ENCODE results near the gene B4GALT4.

Gene B4GALT4

GRCh38 chr3:119205685-119206084 lies 35.0 kb downstream of the B4GALT4 start:
- in situ Hi-C loops (cut with MboI; ENCODE audit: low sequenced_read_pairs) = no loop called here
- Histone ChIP-seq H3K27me3 (ENCODE audit: low read depth) (no peaks in the 10 kb centered on the region), H3K36me3 (replicated peaks) (no peaks in the 10 kb centered on the region; the same call in 1 of the 2 replicates), H3K4me1 (no peaks in the 10 kb centered on the region; the same call in 1 of the 2 replicates), H3K4me3 (no peak overlapping the region), H3K9me3 (no peaks in the 10 kb centered on the region)
- no peak for DNase-seq (ENCODE audit: low spot score in 2 of 2)

- Histone ChIP-seq H3K36me3 (replicated peaks) (no peaks in the 10 kb centered on the region), H3K4me3 (no peak overlapping the region), H3K9me3 (no peaks in the 10 kb centered on the region), H3K27me3 (ENCODE audit: low read depth) (no peaks in the 10 kb centered on the region), H3K4me1 (no peaks in the 10 kb centered on the region; the same call in 1 of the 2 replicates)
- no peak for DNase-seq (ENCODE audit: low spot score in 2 of 2)
- in situ Hi-C loops (cut with MboI; ENCODE audit: low sequenced_read_pairs) = no loop called here
These were observed 35.5 kb downstream of the B4GALT4 start for GRCh38 chr3:119205209-119205608.

- Histone ChIP-seq H3K4me1 (no peaks in the 10 kb centered on the region; the same call in 1 of the 2 replicates), H3K9me3 (no peaks in the 10 kb centered on the region), H3K4me3 (no peak overlapping the region), H3K27me3 (ENCODE audit: low read depth) (no peaks in the 10 kb centered on the region), H3K36me3 (replicated peaks) (no peaks in the 10 kb centered on the region)
- in situ Hi-C loops (cut with MboI; ENCODE audit: low sequenced_read_pairs) = no loop called here
- no peak for DNase-seq (ENCODE audit: low spot score in 2 of 2)
These were observed 44.8 kb downstream of the B4GALT4 start for GRCh38 chr3:119195911-119196310.

GRCh38 chr3:119195151-119195476 lies 45.6 kb downstream of the B4GALT4 start:
- no peak for DNase-seq (ENCODE audit: low spot score in 2 of 2)
- in situ Hi-C loops (cut with MboI; ENCODE audit: low sequenced_read_pairs) = no loop called here
- Histone ChIP-seq H3K9me3 (no peaks in the 10 kb centered on the region), H3K4me1 (no peaks in the 10 kb centered on the region), H3K4me3 (no peak overlapping the region), H3K27me3 (ENCODE audit: low read depth) (no peaks in the 10 kb centered on the region), H3K36me3 (replicated peaks) (no peaks in the 10 kb centered on the region)

- Histone ChIP-seq H3K27me3 (ENCODE audit: low read depth) (no peaks in the 10 kb centered on the region), H3K4me1 (no peaks in the 10 kb centered on the region), H3K9me3 (no peaks in the 10 kb centered on the region), H3K4me3 (no peak overlapping the region), H3K36me3 (replicated peaks) (no peaks in the 10 kb centered on the region)
- no peak for DNase-seq (ENCODE audit: low spot score in 2 of 2)
- in situ Hi-C loops (cut with MboI; ENCODE audit: low sequenced_read_pairs) = no loop called here
These were observed 46.2 kb downstream of the B4GALT4 start for GRCh38 chr3:119194237-119195150.

GRCh38 chr3:119191800-119192199 lies 48.9 kb downstream of the B4GALT4 start:
- Histone ChIP-seq H3K9me3 (no peaks in the 10 kb centered on the region), H3K27me3 (ENCODE audit: low read depth) (no peaks in the 10 kb centered on the region), H3K4me3 (no peak overlapping the region), H3K4me1 (no peaks in the 10 kb centered on the region), H3K36me3 (replicated peaks) (no peaks in the 10 kb centered on the region)
- in situ Hi-C loops (cut with MboI; ENCODE audit: low sequenced_read_pairs) = no loop called here
- no peak for DNase-seq (ENCODE audit: low spot score in 2 of 2)

- Histone ChIP-seq H3K9me3 (no peaks in the 10 kb centered on the region), H3K4me1 (no peaks in the 10 kb centered on the region), H3K27me3 (ENCODE audit: low read depth) (no peaks in the 10 kb centered on the region), H3K4me3 (no peak overlapping the region), H3K36me3 (replicated peaks) (no peaks in the 10 kb centered on the region)
- DNase-seq (ENCODE audit: low spot score in 2 of 2) = no peak
- in situ Hi-C loops (cut with MboI; ENCODE audit: low sequenced_read_pairs) = no loop called here
These were observed 53.4 kb downstream of the B4GALT4 start for GRCh38 chr3:119187266-119187665.

- DNase-seq (ENCODE audit: low spot score in 2 of 2) = no peak
These were observed 55.7 kb downstream of the B4GALT4 start for GRCh38 chr3:119184796-119185570.

GRCh38 chr3:119184111-119184510 lies 56.6 kb downstream of the B4GALT4 start:
- Histone ChIP-seq H3K36me3 (replicated peaks) (no peaks in the 10 kb centered on the region), H3K27me3 (ENCODE audit: low read depth) (no peaks in the 10 kb centered on the region), H3K4me1 (no peaks in the 10 kb centered on the region), H3K4me3 (no peak overlapping the region), H3K9me3 (no peaks in the 10 kb centered on the region)
- in situ Hi-C loops (cut with MboI; ENCODE audit: low sequenced_read_pairs) = no loop called here
- DNase-seq (ENCODE audit: low spot score in 2 of 2) = no peak

More at GRCh38 chr3:119184796-119185570, 55.7 kb downstream of the B4GALT4 start:
- Histone ChIP-seq H3K4me1 (no peaks in the 10 kb centered on the region), H3K4me3 (no peak overlapping the region), H3K27me3 (ENCODE audit: low read depth) (no peaks in the 10 kb centered on the region), H3K9me3 (no peaks in the 10 kb centered on the region), H3K36me3 (replicated peaks) (no peaks in the 10 kb centered on the region)
- in situ Hi-C loops (cut with MboI; ENCODE audit: low sequenced_read_pairs) = no loop called here

- H3K4me3 ChIP-seq = no peak overlapping the region
- DNase-seq (ENCODE audit: low spot score in 2 of 2) = no peak
- no peaks in the 10 kb centered on the region for H3K9me3 ChIP-seq
- in situ Hi-C loops (cut with MboI; ENCODE audit: low sequenced_read_pairs) = no loop called here
- no peaks in the 10 kb centered on the region for H3K4me1 ChIP-seq
- no peaks in the 10 kb centered on the region for H3K36me3 ChIP-seq (replicated peaks)
- no peaks in the 10 kb centered on the region for H3K27me3 ChIP-seq (ENCODE audit: low read depth)
These were observed 58.9 kb downstream of the B4GALT4 start for GRCh38 chr3:119181765-119182164.

GRCh38 chr3:119177321-119177720 lies 63.4 kb downstream of the B4GALT4 start:
- DNase-seq (ENCODE audit: low spot score in 2 of 2) = no peak
- in situ Hi-C loops (cut with MboI; ENCODE audit: low sequenced_read_pairs) = no loop called here
- Histone ChIP-seq H3K36me3 (replicated peaks) (no peaks in the 10 kb centered on the region), H3K9me3 (no peaks in the 10 kb centered on the region), H3K4me3 (no peak overlapping the region), H3K27me3 (ENCODE audit: low read depth) (no peaks in the 10 kb centered on the region), H3K4me1 (no peaks in the 10 kb centered on the region)

GRCh38 chr3:119176778-119177177 lies 63.9 kb downstream of the B4GALT4 start:
- Histone ChIP-seq H3K27me3 (ENCODE audit: low read depth) (no peaks in the 10 kb centered on the region), H3K4me1 (no peaks in the 10 kb centered on the region), H3K4me3 (no peak overlapping the region), H3K36me3 (replicated peaks) (no peaks in the 10 kb centered on the region), H3K9me3 (no peaks in the 10 kb centered on the region)
- no peak for DNase-seq (ENCODE audit: low spot score in 2 of 2)
- in situ Hi-C loops (cut with MboI; ENCODE audit: low sequenced_read_pairs) = no loop called here

- Histone ChIP-seq H3K4me3 (no peak overlapping the region), H3K36me3 (replicated peaks) (no peaks in the 10 kb centered on the region), H3K9me3 (no peaks in the 10 kb centered on the region), H3K4me1 (no peaks in the 10 kb centered on the region), H3K27me3 (ENCODE audit: low read depth) (no peaks in the 10 kb centered on the region)
- in situ Hi-C loops (cut with MboI; ENCODE audit: low sequenced_read_pairs) = no loop called here
- DNase-seq (ENCODE audit: low spot score in 2 of 2) = no peak
These were observed 64.6 kb downstream of the B4GALT4 start for GRCh38 chr3:119175872-119176756.

Measured in HAP-1 (cell line).